ENCODE data around the gene GRHL1.

GRCh38 chr2:10007921-10008808, 56.7 kb downstream of the GRHL1 start:
- TF ChIP-seq CTCF (IDR thresholded peaks at IDR 0.05) (no peak), POLR2A (IDR thresholded peaks at IDR 0.05) (no peak)
